PC-3 (cell line): Measurements from ENCODE around the gene ZNF107. TPM values are rescaled to one million over a fixed set of nuclear protein-coding genes. Genes with fewer than 3 reads are reported as not detected.

Experiments used
- ATAC-seq: fragments of 200-7000 bp; cut with Tn5 transposase; 2 replicates; pipeline ENCODE4 v1.9.1; 2020; ENCODE audit warnings: mild to moderate bottlenecking, moderate library complexity
- BruUV-seq: library from RNA; stranded (reverse); fragments of 400-500 nt; replicated peaks from 2 replicates; lab custom pipeline; 2021; lab: Mats Ljungman, UMichigan
- CTCF ChIA-PET: fragments of 300-600 bp; sonication (Branson Sonifier 250); formaldehyde crosslinking; loops from one replicate; lab custom pipeline; 2022; ENCODE audit warnings: antibody characterized with exemption; lab: Charles Lee
- POLR2A ChIA-PET: fragments of 300-600 bp; sonication (Branson Sonifier 250); formaldehyde crosslinking; loops from one replicate; lab custom pipeline; 2022; ENCODE audit warnings: antibody characterized with exemption; ENCODE audit not compliant: unreplicated experiment; lab: Charles Lee
- DNase-seq: peaks from one replicate; pipeline ENCODE4 v3.0.0-alpha.2; 2015
- H2AFZ ChIP-seq: fragments of 300-600 bp; sonication (generic); 2 replicates; pipeline ENCODE4 v1.6.0; 2016; ENCODE audit warnings: antibody characterized with exemption, low read length
- H3F3A ChIP-seq: fragments of 300-600 bp; sonication (generic); one replicate; pipeline ENCODE4 v1.6.0; 2017; ENCODE audit warnings: antibody characterized with exemption, low read length, control low read depth, mild to moderate bottlenecking; ENCODE audit not compliant: unreplicated experiment
- H3K27ac ChIP-seq: fragments of 300-600 bp; sonication (generic); 2 replicates; pipeline ENCODE4 v1.5.1; 2016; ENCODE audit warnings: mild to moderate bottlenecking, low read length
- H3K27me3 ChIP-seq: fragments of 300-600 bp; sonication (generic); 2 replicates; pipeline ENCODE4 v1.6.1; 2016; ENCODE audit warnings: low read length, mixed read lengths
- H3K36me3 ChIP-seq: fragments of 300-600 bp; sonication (generic); 2 replicates; pipeline ENCODE4 v1.6.1; 2016; ENCODE audit warnings: low read depth, mixed run types, low read length, mixed read lengths
- H3K4me1 ChIP-seq: fragments of 300-600 bp; sonication (generic); 2 replicates; pipeline ENCODE4 v1.5.1; 2016; ENCODE audit warnings: low read length; ENCODE audit not compliant: insufficient read depth
- H3K4me2 ChIP-seq: fragments of 300-600 bp; sonication (generic); 2 replicates; pipeline ENCODE4 v1.6.0; 2016; ENCODE audit warnings: low read length
- H3K4me3 ChIP-seq: fragments of 300-600 bp; sonication (generic); 2 replicates; pipeline ENCODE4 v1.5.1; 2016; ENCODE audit warnings: mild to moderate bottlenecking, low read length, mixed read lengths
- H3K79me2 ChIP-seq: fragments of 300-600 bp; sonication (generic); 2 replicates; pipeline ENCODE4 v1.6.1; 2017; ENCODE audit warnings: low read length, mixed read lengths
- H3K9ac ChIP-seq: fragments of 300-600 bp; sonication (generic); 2 replicates; pipeline ENCODE4 v1.6.0; 2016; ENCODE audit warnings: mild to moderate bottlenecking, low read length
- H3K9me2 ChIP-seq: fragments of 300-600 bp; sonication (generic); replicated peaks from 2 replicates; pipeline ENCODE4 v1.6.1; 2016; ENCODE audit warnings: mixed run types, low read length, mixed read lengths
- H3K9me3 ChIP-seq: fragments of 300-600 bp; sonication (generic); 2 replicates; pipeline ENCODE4 v1.6.1; 2016; ENCODE audit warnings: low read length, mixed read lengths
- H4K20me1 ChIP-seq: fragments of 300-600 bp; sonication (generic); 2 replicates; pipeline ENCODE4 v1.6.1; 2016; ENCODE audit warnings: low read length, mixed read lengths
- EZH2 ChIP-seq: fragments of 300-600 bp; sonication (generic); IDR thresholded peaks from one replicate; pipeline ENCODE4 v1.6.1; 2017; ENCODE audit warnings: antibody characterized with exemption, mild to moderate bottlenecking, low read length; ENCODE audit not compliant: unreplicated experiment
- EZH2phosphoT487 ChIP-seq: fragments of 300-600 bp; sonication (generic); IDR thresholded peaks from 2 replicates; pipeline ENCODE4 v1.6.1; 2018; ENCODE audit warnings: mild to moderate bottlenecking, antibody characterized with exemption, low read length, borderline replicate concordance
- intact Hi-C: fragments of 100-400 bp; cut with micrococcal nuclease; formaldehyde crosslinking; loops from 2 replicates; pipeline ENCODE4 v1.9.0; 2023
- total RNA-seq: library from RNA; depleted of rRNA; stranded (reverse); fragments of >200 nt; gene quantifications from 2 replicates; pipeline ENCODE4 v1.2.3, GENCODE V29; 2014
- TF ChIP-seq, protein P1 (sequence below): fragments of 300-600 bp; sonication (generic); conservative IDR thresholded peaks from 2 replicates; pipeline ENCODE4 v1.5.1; 2017; ENCODE audit warnings: antibody characterized with exemption, low read depth, mild to moderate bottlenecking, low read length

Gene ZNF107
- total RNA-seq, 1 experiment from 2014 or later, result 4.8 TPM

DNA sequence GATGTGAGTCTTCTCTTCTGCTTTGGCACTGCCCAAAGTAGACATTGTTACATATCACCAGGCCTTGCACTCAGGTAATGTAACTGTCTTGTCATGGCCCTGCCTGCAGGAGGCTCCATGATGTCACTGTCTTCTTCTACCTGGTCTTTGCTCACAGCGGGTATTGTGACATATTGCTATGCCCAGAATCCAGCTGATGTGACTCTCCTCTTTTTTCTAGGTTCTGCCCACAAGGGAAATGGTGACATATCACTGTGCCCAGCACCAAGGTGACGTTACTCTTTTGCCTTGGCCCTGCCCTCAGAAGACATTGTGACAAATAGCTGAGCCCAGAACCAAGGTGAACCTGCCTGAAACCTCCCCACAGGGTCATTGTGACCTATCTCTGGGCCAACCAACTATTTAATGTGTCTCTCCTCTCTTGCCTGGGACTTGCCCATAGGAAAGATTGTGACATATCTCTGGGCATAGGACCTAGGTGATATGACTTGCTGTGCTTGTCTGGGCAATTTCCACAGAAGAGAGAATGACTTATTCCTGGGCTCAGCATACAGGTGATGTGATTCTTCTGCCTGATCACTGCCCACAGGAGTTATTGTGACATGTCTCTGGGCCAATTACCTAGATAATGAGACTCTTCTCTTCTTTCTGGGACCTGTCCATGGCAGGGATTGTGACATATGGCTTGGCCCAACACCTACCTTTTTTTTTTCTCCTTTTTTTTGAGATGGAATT, 26.5 kb upstream of the ZNF107 start:
- CTCF ChIA-PET, result no interaction called here
- Histone ChIP-seq H4K20me1 (no peaks in the 10 kb centered on the region), H3K9me3 (0 out of 2 replicates have a peak, but pooled peaks cover 12% of the 10 kb centered on the region), H3K27me3 (no peaks in the 10 kb centered on the region), H3K4me2 (no peak overlapping the region), H3K4me1 (no peaks in the 10 kb centered on the region), H3K9ac (no peak overlapping the region), H3K27ac (no peak overlapping the region), H2AFZ (no peak overlapping the region), H3K9me2 (no peaks in the 10 kb centered on the region), H3K4me3 (no peak overlapping the region), H3F3A (no peaks in the 10 kb centered on the region), H3K36me3 (no peaks in the 10 kb centered on the region), H3K79me2 (no peaks in the 10 kb centered on the region)
- DNase-seq (no peak), ATAC-seq (no peak)
- TF ChIP-seq EZH2phosphoT487, result no peak
- TF ChIP-seq EZH2, result no peak
- TF ChIP-seq, protein P1, sequence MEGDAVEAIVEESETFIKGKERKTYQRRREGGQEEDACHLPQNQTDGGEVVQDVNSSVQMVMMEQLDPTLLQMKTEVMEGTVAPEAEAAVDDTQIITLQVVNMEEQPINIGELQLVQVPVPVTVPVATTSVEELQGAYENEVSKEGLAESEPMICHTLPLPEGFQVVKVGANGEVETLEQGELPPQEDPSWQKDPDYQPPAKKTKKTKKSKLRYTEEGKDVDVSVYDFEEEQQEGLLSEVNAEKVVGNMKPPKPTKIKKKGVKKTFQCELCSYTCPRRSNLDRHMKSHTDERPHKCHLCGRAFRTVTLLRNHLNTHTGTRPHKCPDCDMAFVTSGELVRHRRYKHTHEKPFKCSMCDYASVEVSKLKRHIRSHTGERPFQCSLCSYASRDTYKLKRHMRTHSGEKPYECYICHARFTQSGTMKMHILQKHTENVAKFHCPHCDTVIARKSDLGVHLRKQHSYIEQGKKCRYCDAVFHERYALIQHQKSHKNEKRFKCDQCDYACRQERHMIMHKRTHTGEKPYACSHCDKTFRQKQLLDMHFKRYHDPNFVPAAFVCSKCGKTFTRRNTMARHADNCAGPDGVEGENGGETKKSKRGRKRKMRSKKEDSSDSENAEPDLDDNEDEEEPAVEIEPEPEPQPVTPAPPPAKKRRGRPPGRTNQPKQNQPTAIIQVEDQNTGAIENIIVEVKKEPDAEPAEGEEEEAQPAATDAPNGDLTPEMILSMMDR, result no peak
- BruUV-seq, result no TSS peak
- intact Hi-C loops, result no loop called here
- POLR2A ChIA-PET, result no interaction called here

DNA sequence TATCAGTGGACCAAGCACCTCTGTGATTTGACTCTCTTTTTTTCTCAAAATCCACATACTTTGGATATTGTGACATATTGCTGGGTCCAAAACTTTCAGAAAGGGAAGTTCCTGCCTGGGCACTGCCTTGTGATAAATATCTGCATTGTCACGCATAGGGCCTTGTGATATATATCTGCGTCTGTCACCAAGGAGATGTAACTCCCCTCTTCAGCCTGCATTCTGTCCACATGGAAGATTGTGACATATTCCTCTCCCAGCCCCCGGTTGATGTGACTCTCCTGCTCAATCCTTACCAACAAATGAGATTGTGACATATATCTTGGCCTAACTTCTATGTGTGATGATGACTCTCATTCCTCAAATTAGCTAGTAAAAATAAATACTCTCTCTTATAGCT, 25.4 kb upstream of the ZNF107 start:
- intact Hi-C loops, result no loop called here
- no peak for TF ChIP-seq EZH2phosphoT487
- TF ChIP-seq, protein P1, result no peak
- no peak for TF ChIP-seq EZH2
- Histone ChIP-seq H3K9ac (no peak overlapping the region), H3K36me3 (no peaks in the 10 kb centered on the region), H3K9me3 (0 out of 2 replicates have a peak, but pooled peaks cover 12% of the 10 kb centered on the region), H3K4me1 (no peaks in the 10 kb centered on the region), H3K4me2 (no peak overlapping the region), H3K9me2 (no peaks in the 10 kb centered on the region), H2AFZ (no peak overlapping the region), H3K79me2 (no peaks in the 10 kb centered on the region), H3K27ac (no peak overlapping the region), H3F3A (no peaks in the 10 kb centered on the region), H4K20me1 (no peaks in the 10 kb centered on the region), H3K27me3 (no peaks in the 10 kb centered on the region), H3K4me3 (no peak overlapping the region)
- BruUV-seq, result no TSS peak
- CTCF ChIA-PET, result no interaction called here
- no peak for DNase-seq
- POLR2A ChIA-PET, result no interaction called here
- ATAC-seq, result no peak

- no peak overlapping the region for H2AFZ ChIP-seq
- POLR2A ChIA-PET, result no interaction called here
- CTCF ChIA-PET, result no interaction called here
Measured at GRCh38 chr7:64642046-64642445, 23.9 kb upstream of the ZNF107 start.

More at GRCh38 chr7:64642046-64642445, 23.9 kb upstream of the ZNF107 start:
- Histone ChIP-seq H3F3A (no peaks in the 10 kb centered on the region), H3K9me2 (no peaks in the 10 kb centered on the region), H3K9me3 (0 out of 2 replicates have a peak, but pooled peaks cover 6% of the 10 kb centered on the region), H3K27ac (no peak overlapping the region), H3K4me3 (no peak overlapping the region), H3K27me3 (no peaks in the 10 kb centered on the region), H4K20me1 (no peaks in the 10 kb centered on the region), H3K79me2 (no peaks in the 10 kb centered on the region), H3K9ac (no peak overlapping the region), H3K36me3 (no peaks in the 10 kb centered on the region), H3K4me2 (no peak overlapping the region), H3K4me1 (no peaks in the 10 kb centered on the region)
- TF ChIP-seq, protein P1, result no peak
- TF ChIP-seq EZH2phosphoT487, result no peak
- no peak for TF ChIP-seq EZH2
- BruUV-seq, result no TSS peak
- intact Hi-C loops, result no loop called here
- DNase-seq (no peak), ATAC-seq (no peak)
